K562 (cell line): ENCODE results near the gene FILIP1L. TPM values are rescaled to one million over a fixed set of nuclear protein-coding genes. Genes with fewer than 3 reads are reported as not detected.

Experiments
- ARID1B ChIP-seq: fragments of 450-650 bp; IDR thresholded peaks from 2 replicates; pipeline ENCODE4 v1.6.1; 2016; ENCODE audit warnings: antibody characterized with exemption, mild to moderate bottlenecking, inconsistent platforms
- C11orf30 ChIP-seq: fragments of 450-650 bp; IDR thresholded peaks from 2 replicates; pipeline ENCODE4 v1.6.1; 2016; ENCODE audit warnings: low read depth, mild to moderate bottlenecking
- CC2D1A ChIP-seq: fragments of 450-650 bp; IDR thresholded peaks from 2 replicates; pipeline ENCODE4 v1.6.1; 2017; ENCODE audit warnings: mild to moderate bottlenecking
- CHD1 ChIP-seq: fragments of 200-600 bp; sonication (generic); IDR thresholded peaks from one replicate; pipeline ENCODE4 v1.6.1; 2012; ENCODE audit warnings: mild to moderate bottlenecking, moderate library complexity, low read length, inconsistent platforms
- CTCF ChIP-seq, 3 experiments: IDR thresholded peaks in 2 of 3; conservative IDR thresholded peaks in 1 of 3; 2 replicates each; pipeline ENCODE4 v1.5.1; 2011 to 2012; ENCODE audit warnings: low read length in 3 of 3, mild to moderate bottlenecking in 3 of 3, control low read depth in 2 of 3, improper control_type of control experiment in 1 of 3, inconsistent platforms in 1 of 3, low read depth in 1 of 3, mixed read lengths in 1 of 3, moderate library complexity in 1 of 3; ENCODE audit not compliant: insufficient read depth in 2 of 3
- EZH2 ChIP-seq: IDR thresholded peaks from 2 replicates; pipeline ENCODE4 v1.6.1; 2012; ENCODE audit warnings: low read depth, mild to moderate bottlenecking, inconsistent platforms, low read length, borderline replicate concordance
- FOXM1 ChIP-seq, 2 experiments: fragments of 450-650 bp in 1 of 2; sonication (generic) in 1 of 2; formaldehyde crosslinking in 1 of 2; IDR thresholded peaks; 2 replicates each; pipeline versions ENCODE4 v1.6.1 to v1.9.0; 2017 to 2022; ENCODE audit warnings: low read depth in 2 of 2, mild to moderate bottlenecking in 2 of 2, missing genetic modification reagents in 1 of 2, moderate library complexity in 1 of 2
- GTF2A2 ChIP-seq: IDR thresholded peaks from 2 replicates; pipeline ENCODE4 v1.6.1; 2016; ENCODE audit warnings: mild to moderate bottlenecking, missing genetic modification characterization, missing compliant biosample characterization
- GTF2F1 ChIP-seq: IDR thresholded peaks from 2 replicates; pipeline ENCODE4 v1.6.1; 2011; ENCODE audit warnings: low read depth, low read length, improper control_type of control experiment
- HDAC1 ChIP-seq, 2 experiments: fragments of 450-650 bp; IDR thresholded peaks; 2 replicates each; pipeline ENCODE4 v1.6.1; 2016 to 2017; ENCODE audit warnings: inconsistent platforms in 1 of 2, mild to moderate bottlenecking in 1 of 2, moderate library complexity in 1 of 2
- KDM1A ChIP-seq, 2 experiments: fragments of 450-650 bp; IDR thresholded peaks; 2 replicates each; pipeline ENCODE4 v1.6.1; 2016; ENCODE audit warnings: mild to moderate bottlenecking in 2 of 2
- MAFK ChIP-seq: IDR thresholded peaks from 2 replicates; pipeline ENCODE4 v1.6.1; 2011; ENCODE audit warnings: low read length, improper control_type of control experiment
- MXI1 ChIP-seq: IDR thresholded peaks from 2 replicates; pipeline ENCODE4 v1.6.1; 2011; ENCODE audit warnings: low read depth, mild to moderate bottlenecking, improper control_type of control experiment, low read length
- NCOR1 ChIP-seq: fragments of 450-650 bp; IDR thresholded peaks from 2 replicates; pipeline ENCODE4 v1.6.1; 2016; ENCODE audit warnings: mild to moderate bottlenecking, moderate library complexity
- NFE2L1 ChIP-seq: fragments of 450-650 bp; IDR thresholded peaks from 2 replicates; pipeline ENCODE4 v1.6.1; 2016; ENCODE audit warnings: missing genetic modification characterization, low read depth, mild to moderate bottlenecking, missing compliant biosample characterization, moderate library complexity, borderline replicate concordance
- NKRF ChIP-seq: fragments of 450-650 bp; IDR thresholded peaks from 2 replicates; pipeline ENCODE4 v1.6.1; 2016; ENCODE audit warnings: borderline replicate concordance
- NR1H2 ChIP-seq: sonication (generic); formaldehyde crosslinking; IDR thresholded peaks from 2 replicates; pipeline ENCODE4 v1.4.0; 2020; ENCODE audit warnings: mild to moderate bottlenecking, missing genetic modification reagents
- RBM39 ChIP-seq: fragments of 200-400 bp; formaldehyde crosslinking; optimal IDR thresholded peaks from 2 replicates; pipeline ENCODE3; 2018; ENCODE audit warnings: low read depth, low read length
- RCOR1 ChIP-seq, 2 experiments: IDR thresholded peaks; 2 replicates each; pipeline ENCODE4 v1.6.1; 2012; ENCODE audit warnings: low read depth in 2 of 2, low read length in 2 of 2, borderline replicate concordance in 1 of 2, improper control_type of control experiment in 1 of 2
- RNF2 ChIP-seq: sonication (generic); IDR thresholded peaks from 2 replicates; pipeline ENCODE4 v1.6.1; 2016
- TCF7 ChIP-seq: sonication (generic); IDR thresholded peaks from 2 replicates; pipeline ENCODE4 v1.6.1; 2016; ENCODE audit warnings: antibody characterized with exemption, borderline replicate concordance
- TCFL5 ChIP-seq: fragments of 250-450 bp; sonication (Bioruptor Pico); conservative IDR thresholded peaks from 2 replicates; pipeline ENCODE4 v1.6.1; 2021; ENCODE audit warnings: mild to moderate bottlenecking, moderate library complexity, matching md5 sums
- TEAD1 ChIP-seq, 2 experiments: fragments of 450-650 bp in 1 of 2; sonication (generic) in 1 of 2; formaldehyde crosslinking; IDR thresholded peaks; 2 replicates each; pipeline versions ENCODE4 v1.4.0 to v1.8.0; 2020 to 2022; ENCODE audit warnings: mild to moderate bottlenecking in 2 of 2, missing genetic modification reagents in 1 of 2
- ZBED1 ChIP-seq: IDR thresholded peaks from 2 replicates; pipeline ENCODE4 v1.6.1; 2014
- ZNF444 ChIP-seq: fragments of 250-450 bp; sonication (Bioruptor Pico); IDR thresholded peaks from 2 replicates; pipeline ENCODE4 v1.4.0; 2020; ENCODE audit warnings: mild to moderate bottlenecking, moderate library complexity
- ZSCAN29 ChIP-seq: fragments of 450-650 bp; IDR thresholded peaks from 2 replicates; pipeline ENCODE4 v1.6.1; 2017
- polyA plus RNA-seq, 8 experiments: library from polyadenylated mRNA; depleted of rRNA in 4 of 8; stranded (reverse) in 5 of 8; unstranded in 3 of 8; fragments of >200 nt; fragmentation: Nextera tagmentation in 2 of 8; fragmentation: Illumina TruSeq in 1 of 8; extraction: Ambion mirVana in 2 of 8; extraction: Trizol in 1 of 8; gene quantifications; 2 replicates each; pipeline versions ENCODE4 v1.2.1 to v1.2.3, GENCODE V29; 2011 to 2014; ENCODE audit warnings: inconsistent platforms in 1 of 8, missing spikeins in 1 of 8
- total RNA-seq, 7 experiments: library from RNA; depleted of rRNA in 6 of 7; stranded (reverse); fragments of >200 nt in 6 of 7; fragmentation: Illumina TruSeq in 2 of 7; extraction: Trizol in 2 of 7; gene quantifications; 2 replicates each; pipeline versions ENCODE4 v1.2.1 to v1.2.3, GENCODE V29; 2011 to 2021; ENCODE audit warnings: low replicate concordance in 1 of 7

Gene FILIP1L
- total and polyA plus RNA-seq, 9 of the 15 experiments (the other 6 are each of a cell fraction or from before 2014, with no cell fraction given): 0.50 to 2.1 (median 1.1) TPM

GRCh38 chr3:100089812-100090668 is 24.3 kb downstream of the FILIP1L start (continued):
- no peak for TF ChIP-seq NKRF
- no peak for TF ChIP-seq ZSCAN29
- peak in 1 of 2 experiments; percentile 72; a peak in 2 of 4 replicates for TF ChIP-seq RCOR1 (IDR thresholded peaks at IDR 0.05; ENCODE audit: borderline replicate concordance in 1 of 2, low read depth in 2 of 2, low read length in 2 of 2)
- no peak for TF ChIP-seq MXI1
- TF ChIP-seq TEAD1 (CRISPR knock-in tag; IDR thresholded peaks at IDR 0.05): no peak
- TF ChIP-seq MAFK: no peak
- no peak for TF ChIP-seq NFE2L1 (tag)
- TF ChIP-seq CHD1: no peak
- TF ChIP-seq CC2D1A: 0 out of 2 replicates have a peak, but pooled peaks have one; percentile 7
- no peak for TF ChIP-seq ZBED1
- TF ChIP-seq FOXM1 (IDR thresholded peaks at IDR 0.05; ENCODE audit: low read depth): peak; percentile 29; the same call in 1 of the 2 replicates
- TF ChIP-seq FOXM1 (CRISPR knock-in tag; IDR thresholded peaks at IDR 0.05; ENCODE audit: low read depth): no peak
- TF ChIP-seq NR1H2: no peak
- TF ChIP-seq GTF2F1: no peak
- no peak for TF ChIP-seq EZH2
- no peak for TF ChIP-seq TCF7
- peak; percentile 49 to 62 (median 58) for TF ChIP-seq CTCF (IDR thresholded peaks at IDR 0.05 in 2 of 3, conservative IDR thresholded peaks at IDR 0.05 in 1 of 3; ENCODE audit: insufficient read depth in 2 of 3, low read depth in 1 of 3, low read length in 3 of 3)
- TF ChIP-seq ARID1B: peak; percentile 87
- TF ChIP-seq NCOR1: peak; percentile 43; the same call in 1 of the 2 replicates
- no peak for TF ChIP-seq TCFL5 (CRISPR knock-in tag)
- no peak for TF ChIP-seq RBM39
- TF ChIP-seq RNF2: peak; percentile 55; the same call in 1 of the 2 replicates
- TF ChIP-seq KDM1A (IDR thresholded peaks at IDR 0.05): peak; percentile 93 to 95
- no peak for TF ChIP-seq ZNF444 (CRISPR knock-in tag)
- no peak for TF ChIP-seq GTF2A2 (tag)
- peak in 1 of 2 experiments; percentile 43; a peak in 1 of 4 replicates for TF ChIP-seq HDAC1 (IDR thresholded peaks at IDR 0.05)
- no peak for TF ChIP-seq C11orf30
